ENCODE results near the gene WWC2.

The WWC2 gene

GRCh38 chr4:183098723-183099536, at the start of gene WWC2:
WWC2 (plus strand) TSS chr4:183099257; CDS start chr4:183099492, 235 bp downstream.
- peak; percentile 82 for DNase-seq (ENCODE audit: low spot score)

DNA sequence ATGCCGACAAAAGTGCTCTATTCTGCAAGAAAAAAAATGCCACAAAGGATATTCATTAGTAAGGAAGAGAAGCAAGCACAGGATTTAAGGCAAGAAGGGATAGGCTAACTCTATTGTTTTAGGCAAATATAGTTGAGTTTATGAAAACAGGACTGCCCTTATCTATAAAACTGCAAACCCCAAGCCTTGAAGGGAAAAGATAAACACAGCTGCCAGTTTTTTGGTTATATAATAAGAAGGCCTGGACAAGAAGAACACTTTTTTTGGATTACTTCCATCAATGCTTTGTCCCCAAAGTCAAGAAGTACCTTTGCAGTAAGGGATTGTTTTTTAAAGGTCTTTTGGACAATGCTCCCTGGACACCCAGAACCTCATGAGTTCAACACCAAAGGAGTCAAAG, 45.4 kb upstream of the WWC2 start:
- no peak for DNase-seq (ENCODE audit: low spot score)

- DNase-seq (ENCODE audit: low spot score): no peak
These were observed 41.8 kb upstream of the WWC2 start for GRCh38 chr4:183057255-183057654.

DNA sequence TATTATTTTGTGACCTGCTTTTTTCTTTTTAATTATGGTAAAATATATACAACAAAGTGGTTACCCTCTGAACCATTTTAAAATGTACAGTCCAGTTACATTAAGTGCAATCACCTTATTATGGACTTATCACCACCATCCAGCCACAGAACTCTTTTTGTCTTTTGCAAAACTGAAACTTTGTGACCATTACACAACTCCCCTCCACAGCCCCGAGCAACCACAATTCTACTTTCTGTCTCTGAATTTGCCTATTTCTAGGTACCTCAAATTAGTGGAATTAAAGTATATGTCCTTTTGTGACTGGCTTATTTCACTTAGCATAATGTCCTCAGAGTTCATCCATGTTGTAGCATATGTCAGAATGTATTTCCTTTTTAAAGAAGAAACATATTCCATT, 39.3 kb upstream of the WWC2 start:
- no peak for DNase-seq (ENCODE audit: low spot score)

GRCh38 chr4:183068502-183068901, 30.6 kb upstream of the WWC2 start:
- no peak for DNase-seq (ENCODE audit: low spot score)

DNA sequence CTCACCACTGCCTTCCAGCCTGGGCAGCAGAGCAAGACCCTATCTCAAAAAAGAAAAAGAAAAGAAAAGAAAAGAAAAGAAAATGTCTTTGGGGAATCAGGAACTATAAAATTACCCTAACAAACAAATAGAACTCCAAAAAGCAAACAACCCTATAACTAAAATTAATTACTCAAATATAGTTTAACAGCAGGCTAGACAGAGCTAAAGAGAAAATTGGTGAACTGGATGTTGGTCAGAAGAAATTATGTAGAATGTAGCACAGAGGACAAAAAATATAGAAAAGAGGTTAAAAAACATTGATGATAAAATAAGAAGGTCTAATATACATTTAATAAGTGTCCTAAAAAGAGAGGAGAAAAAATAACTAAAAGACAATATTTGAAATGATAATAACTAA, 27.8 kb upstream of the WWC2 start:
- DNase-seq (ENCODE audit: low spot score): no peak

- no peak for DNase-seq (ENCODE audit: low spot score)
These were observed 26.9 kb upstream of the WWC2 start for GRCh38 chr4:183072176-183072575.

DNA sequence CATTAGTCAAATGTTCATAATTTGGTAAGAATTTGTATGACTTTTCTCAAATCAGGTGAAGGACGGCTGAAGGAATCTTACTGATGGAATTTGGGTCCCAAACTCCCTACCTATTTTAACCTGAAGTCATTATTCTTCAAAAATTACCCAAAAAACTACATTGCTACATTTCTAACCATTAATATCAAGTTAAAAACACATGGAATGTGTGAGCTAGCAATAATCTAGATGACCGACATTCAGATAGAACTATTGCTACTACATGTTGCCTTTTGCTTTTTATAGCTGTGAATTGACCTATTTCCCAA, 25.3 kb upstream of the WWC2 start:
- no peak for DNase-seq (ENCODE audit: low spot score)

- no peak for DNase-seq (ENCODE audit: low spot score)
These were observed 24.6 kb upstream of the WWC2 start for GRCh38 chr4:183074288-183074990.

DNA sequence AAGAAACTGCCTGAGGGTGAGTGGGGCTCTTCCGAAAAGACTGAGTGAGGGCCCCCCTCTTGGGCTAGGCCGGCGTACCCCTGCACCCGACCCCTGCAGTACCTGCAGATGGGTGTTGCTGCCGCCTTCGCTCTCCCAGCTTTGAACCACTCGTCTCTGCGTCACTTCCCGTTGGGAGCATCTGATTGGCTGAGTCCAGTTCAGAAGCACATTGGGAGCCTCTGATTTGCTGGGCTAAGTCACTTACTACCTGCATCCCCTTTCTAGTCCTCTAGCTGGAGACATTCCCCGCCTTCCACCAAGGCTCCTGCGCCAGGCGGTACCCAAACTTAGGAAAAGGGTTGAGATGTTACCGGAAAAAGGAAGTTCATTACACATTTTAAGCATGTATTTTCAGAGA, 20.4 kb upstream of the WWC2 start:
- no peak for DNase-seq (ENCODE audit: low spot score)

- DNase-seq (ENCODE audit: low spot score): no peak
These were observed 18.5 kb upstream of the WWC2 start for GRCh38 chr4:183080372-183081115.

- no peak for DNase-seq (ENCODE audit: low spot score)
These were observed 18.0 kb upstream of the WWC2 start for GRCh38 chr4:183081116-183081469.

DNA sequence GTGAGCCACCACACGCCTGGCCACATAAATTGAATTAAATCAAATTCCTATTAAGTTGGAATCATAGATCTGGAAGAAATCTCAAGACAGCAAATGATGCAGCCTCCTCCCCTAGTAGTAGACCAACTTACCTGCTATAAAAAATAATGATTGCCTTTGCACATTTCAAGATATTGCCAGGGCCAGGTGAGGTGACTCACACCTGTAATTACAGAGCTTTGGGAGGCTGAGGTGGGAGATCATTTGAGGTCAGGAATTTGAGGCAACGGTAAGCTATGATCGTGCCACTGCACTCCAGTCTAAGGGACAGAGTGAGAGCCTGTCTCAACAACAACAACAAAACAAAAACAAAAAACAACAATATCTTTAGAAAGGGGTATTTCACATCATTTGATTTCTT, 17.0 kb upstream of the WWC2 start:
- DNase-seq (ENCODE audit: low spot score): no peak

- DNase-seq (ENCODE audit: low spot score): no peak
These were observed 4.5 kb upstream of the WWC2 start for GRCh38 chr4:183094393-183095198.

DNA sequence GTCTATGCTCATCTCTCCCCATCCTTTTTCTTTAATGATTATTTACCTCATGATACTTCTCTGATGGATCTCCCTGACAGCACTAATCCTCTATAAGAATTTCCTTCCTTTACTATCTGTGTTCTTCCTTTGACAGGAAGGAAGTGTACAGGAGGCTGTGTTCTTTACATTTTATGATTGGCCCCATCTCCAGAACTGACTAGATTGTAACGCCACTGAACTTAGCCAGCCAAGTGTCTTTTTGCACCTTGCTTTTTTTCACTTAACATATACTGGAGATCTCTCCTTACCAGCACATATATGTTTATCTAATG, 3.9 kb upstream of the WWC2 start:
- DNase-seq (ENCODE audit: low spot score): no peak

- DNase-seq (ENCODE audit: low spot score): no peak
These were observed 2.6 kb upstream of the WWC2 start for GRCh38 chr4:183096276-183096965.

- no peak for DNase-seq (ENCODE audit: low spot score)
These were observed 1.6 kb upstream of the WWC2 start for GRCh38 chr4:183097231-183098018.

GRCh38 chr4:183098019-183098722, 886 bp upstream of the WWC2 start:
- DNase-seq (ENCODE audit: low spot score): no peak

DNA sequence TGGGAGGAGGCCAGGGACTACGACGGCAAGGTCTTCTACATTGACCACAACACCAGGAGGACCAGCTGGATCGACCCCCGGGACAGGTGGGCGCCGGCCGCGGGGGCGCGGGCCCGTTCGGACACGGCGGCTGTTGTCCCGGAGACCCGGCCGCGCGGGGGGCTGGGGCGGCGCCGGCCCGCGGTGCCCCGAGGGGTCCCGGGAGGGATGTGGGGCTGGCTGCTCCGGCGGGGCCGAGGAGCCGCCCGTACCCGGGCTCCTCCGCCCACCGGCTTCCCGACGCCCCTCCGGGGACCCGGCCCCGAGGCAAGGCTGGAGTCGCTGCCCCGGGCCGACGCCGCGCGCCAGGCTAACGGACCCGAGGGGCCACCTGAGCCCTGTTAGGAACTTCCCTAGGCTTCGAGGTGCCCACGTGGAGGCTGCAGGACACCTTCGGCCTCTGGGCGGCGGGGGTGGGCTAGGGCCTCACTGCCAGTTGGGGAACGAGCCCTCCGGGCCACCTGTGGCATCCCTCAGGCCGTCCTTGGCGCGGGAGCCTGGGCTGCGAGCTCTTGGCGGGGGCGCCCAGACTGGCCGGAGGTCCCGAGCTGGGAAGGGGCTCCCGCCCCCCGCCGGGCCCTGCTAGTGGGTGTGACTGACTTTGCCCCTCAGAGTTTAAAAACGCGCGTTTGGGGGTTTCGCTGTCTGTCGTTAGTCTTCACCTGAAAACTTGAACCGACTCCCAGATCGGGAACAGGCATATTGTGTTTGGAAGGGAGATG, 660 bp downstream of the WWC2 start:
- DNase-seq (ENCODE audit: low spot score): no peak

GRCh38 chr4:183100298-183100599, 1.2 kb downstream of the WWC2 start:
- DNase-seq (ENCODE audit: low spot score): no peak

All from COLO829 (cell line).